HG03159 (cell line): ENCODE data around the gene GALR2.
"Not testable (repeated sequence)": the region's sequence is repeated elsewhere in the genome, so short reads cannot be mapped to it uniquely, and the experiment has no call there.

Experiments used
- ATAC-seq: cut with Tn5 transposase; IDR thresholded peaks from one replicate; pipeline ENCODE4 v1.9.1; 2021; ENCODE audit warnings: mild to moderate bottlenecking, moderate library complexity; ENCODE audit not compliant: unreplicated experiment

Gene GALR2

GRCh38 chr17:76074390-76075363 is at the start of gene GALR2:
Gene GALR2, plus strand, starts transcription at chr17:76074781. Its CDS starts 103 bp downstream, at chr17:76074884.
- no peak for ATAC-seq

GRCh38 chr17:76025294-76025693 is 49.3 kb upstream of the GALR2 start:
- no peak for ATAC-seq

GRCh38 chr17:76026714-76027158 is 47.8 kb upstream of the GALR2 start:
- no peak for ATAC-seq

GRCh38 chr17:76027159-76027839 is 47.3 kb upstream of the GALR2 start, which contains the start of gene EVPL:
Gene EVPL, minus strand, starts transcription at chr17:76027306. Its CDS starts 108 bp downstream, at chr17:76027198.
- ATAC-seq, result no peak

- no peak for ATAC-seq
Observed at GRCh38 chr17:76032073-76032779, 42.4 kb upstream of the GALR2 start.

- no peak for ATAC-seq
Observed at GRCh38 chr17:76032780-76033108, 41.8 kb upstream of the GALR2 start.

GRCh38 chr17:76033139-76033538 is 41.4 kb upstream of the GALR2 start:
- ATAC-seq, result no peak

GRCh38 chr17:76034428-76035350 is 39.9 kb upstream of the GALR2 start:
- ATAC-seq, result no peak

- no peak for ATAC-seq
Observed at GRCh38 chr17:76036497-76037261, 37.9 kb upstream of the GALR2 start.

GRCh38 chr17:76038050-76038449 is 36.5 kb upstream of the GALR2 start:
- ATAC-seq, result no peak

- no peak for ATAC-seq
Observed at GRCh38 chr17:76039121-76039520, 35.5 kb upstream of the GALR2 start.

GRCh38 chr17:76040376-76040775 is 34.2 kb upstream of the GALR2 start:
- no peak for ATAC-seq

GRCh38 chr17:76042868-76043267 is 31.7 kb upstream of the GALR2 start:
- not testable (repeated sequence) for ATAC-seq

GRCh38 chr17:76044475-76045007 is 30.0 kb upstream of the GALR2 start:
- ATAC-seq, result not testable (repeated sequence)

GRCh38 chr17:76046064-76046463 is 28.5 kb upstream of the GALR2 start:
- no peak for ATAC-seq

- no peak for ATAC-seq
Observed at GRCh38 chr17:76048025-76048605, 26.5 kb upstream of the GALR2 start.

GRCh38 chr17:76048711-76049110 is 25.9 kb upstream of the GALR2 start:
- ATAC-seq, result no peak

GRCh38 chr17:76049239-76049638 is 25.3 kb upstream of the GALR2 start:
- no peak for ATAC-seq
